HG03066 (cell line): ENCODE data around the gene SYT5.
"Not testable (repeated sequence)": the region's sequence is repeated elsewhere in the genome, so short reads cannot be mapped to it uniquely, and the experiment has no call there.

ENCODE experiments used
- ATAC-seq: cut with Tn5 transposase; IDR thresholded peaks from one replicate; pipeline ENCODE4 v1.9.1; 2021; ENCODE audit warnings: low read depth; ENCODE audit not compliant: unreplicated experiment

Gene SYT5

DNA sequence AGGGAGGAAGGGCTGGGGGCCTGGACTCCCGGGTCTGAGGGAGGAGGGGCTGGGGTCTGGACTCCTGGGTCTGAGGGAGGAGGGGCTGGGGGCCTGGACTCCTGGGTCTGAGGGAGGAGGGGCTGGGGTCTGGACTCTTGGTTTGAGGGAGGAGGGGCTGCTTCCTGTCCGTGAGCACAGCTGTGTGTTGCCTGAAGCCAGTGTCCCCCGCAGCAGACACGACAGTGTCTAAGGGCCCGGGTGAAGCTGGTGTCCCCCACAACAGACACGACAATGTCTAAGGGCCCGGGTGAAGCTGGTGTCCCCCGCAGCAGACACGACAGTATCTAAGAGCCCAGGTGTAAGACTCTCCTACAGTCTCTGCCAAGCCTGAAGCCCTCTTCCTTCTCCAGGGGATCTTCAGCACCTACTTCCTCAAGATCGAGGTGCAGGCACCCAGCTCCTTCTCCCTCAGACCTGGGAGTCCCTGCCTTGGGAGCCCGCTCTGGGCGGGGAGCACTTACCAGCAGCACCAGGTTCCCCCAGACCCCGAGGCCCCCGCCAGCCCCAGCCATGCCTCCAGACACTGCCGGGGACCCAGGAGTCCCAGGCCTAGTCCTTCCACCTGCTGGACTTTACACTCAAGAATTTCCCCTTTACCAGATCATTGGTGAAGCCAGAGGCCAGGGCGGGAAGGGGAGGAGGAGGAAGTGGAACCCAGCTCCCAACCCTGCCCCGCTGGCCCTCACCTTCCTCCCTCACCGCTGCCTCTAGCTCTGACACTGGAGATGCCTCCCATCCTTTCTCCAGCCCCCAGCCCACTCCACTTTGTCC is 29.0 kb upstream of the SYT5 start, which contains the start of gene PTPRH:
PTPRH (minus strand) TSS at position 622 of the 813 bp plus-strand sequence; CDS start at position 554, 68 bp downstream.
- no peak for ATAC-seq

DNA sequence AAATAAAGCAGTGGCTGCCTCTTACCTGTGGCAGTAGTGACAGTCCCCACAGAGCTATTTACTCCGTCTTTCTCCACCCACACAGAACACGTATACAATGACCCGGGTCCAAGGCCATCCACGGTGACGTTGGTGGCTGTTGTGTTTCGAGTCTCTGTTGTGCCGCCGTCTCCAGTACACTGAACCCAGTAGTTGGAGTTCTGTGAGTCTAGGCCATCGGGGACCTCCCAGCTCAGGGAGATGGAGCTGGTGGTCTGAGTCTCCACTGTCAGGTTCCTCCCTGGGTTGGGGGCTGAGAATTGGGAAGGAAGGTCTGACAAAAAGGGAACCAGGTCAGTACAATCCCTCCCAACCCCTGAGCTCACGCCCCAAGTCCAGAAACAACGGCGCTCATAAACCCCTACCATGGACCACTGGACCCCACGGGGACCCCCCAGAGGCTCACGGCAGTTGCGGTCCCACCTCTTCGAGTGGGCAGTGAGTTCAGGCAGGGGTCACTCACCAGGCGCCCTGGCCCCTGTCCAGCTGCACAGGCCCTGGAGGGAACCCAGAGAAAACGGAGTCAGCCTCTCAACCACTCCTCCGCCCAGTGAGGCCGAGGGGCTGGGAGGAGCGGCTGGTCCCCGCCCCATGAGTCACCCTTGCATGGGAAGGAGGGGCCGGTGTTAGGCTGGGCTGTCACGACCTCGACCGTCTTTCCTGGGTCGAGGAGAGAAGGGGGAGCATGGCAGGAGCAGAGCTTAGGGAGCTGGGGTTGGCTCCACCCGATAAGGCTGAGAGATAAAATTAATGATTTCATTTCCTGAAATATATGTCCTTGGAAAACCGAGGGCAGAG is 26.8 kb upstream of the SYT5 start:
- no peak for ATAC-seq

DNA sequence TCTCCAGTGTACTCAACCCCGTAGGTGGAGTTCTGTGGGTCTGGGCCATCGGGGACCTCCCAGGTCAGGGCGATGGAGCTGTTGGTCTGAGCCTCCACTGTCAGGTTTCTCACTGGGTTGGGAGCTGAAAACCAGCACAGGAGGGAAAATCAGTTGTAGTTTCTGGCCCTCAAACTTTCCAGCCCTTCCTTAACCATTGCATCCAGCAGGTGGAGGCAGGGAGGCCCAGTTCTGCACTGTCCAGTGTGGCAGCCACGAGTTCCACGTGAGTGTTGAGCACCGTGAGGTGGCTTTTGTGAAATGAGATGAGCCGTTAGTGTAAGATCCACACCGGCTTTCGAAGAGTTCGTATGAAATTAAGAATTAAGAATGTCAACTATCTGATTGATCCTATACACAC is 22.1 kb upstream of the SYT5 start:
- ATAC-seq, result not testable (repeated sequence)

DNA sequence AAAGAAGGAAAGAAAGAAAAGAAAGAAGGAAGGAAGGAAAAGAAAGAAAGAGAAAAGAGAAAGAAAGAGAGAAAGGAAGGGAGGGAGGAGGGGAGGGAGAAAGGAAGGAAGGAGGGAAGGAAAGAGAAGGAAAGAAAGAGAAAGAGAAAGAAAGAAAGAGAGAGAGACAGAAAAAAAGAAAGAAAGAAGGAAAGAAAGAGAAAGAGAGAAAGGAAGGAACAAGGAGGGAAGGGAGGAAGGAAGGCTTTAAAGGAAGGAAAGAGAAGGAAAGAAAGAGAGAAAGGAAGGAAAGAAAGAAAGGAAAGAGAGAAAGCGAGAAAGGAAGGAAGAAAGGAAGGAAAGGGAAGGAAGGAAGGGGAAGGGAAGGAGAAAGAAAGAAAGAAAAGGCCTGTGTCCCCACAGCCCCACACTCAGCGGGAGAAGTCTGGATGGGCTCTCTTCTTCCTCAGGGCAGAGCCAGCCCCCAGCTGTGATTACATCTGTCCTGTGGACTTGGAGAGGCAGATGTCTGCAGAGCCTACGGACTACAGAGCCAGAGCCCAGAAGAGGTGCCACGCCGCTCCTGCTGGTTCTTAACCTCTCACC is 19.6 kb upstream of the SYT5 start:
- no peak for ATAC-seq

DNA sequence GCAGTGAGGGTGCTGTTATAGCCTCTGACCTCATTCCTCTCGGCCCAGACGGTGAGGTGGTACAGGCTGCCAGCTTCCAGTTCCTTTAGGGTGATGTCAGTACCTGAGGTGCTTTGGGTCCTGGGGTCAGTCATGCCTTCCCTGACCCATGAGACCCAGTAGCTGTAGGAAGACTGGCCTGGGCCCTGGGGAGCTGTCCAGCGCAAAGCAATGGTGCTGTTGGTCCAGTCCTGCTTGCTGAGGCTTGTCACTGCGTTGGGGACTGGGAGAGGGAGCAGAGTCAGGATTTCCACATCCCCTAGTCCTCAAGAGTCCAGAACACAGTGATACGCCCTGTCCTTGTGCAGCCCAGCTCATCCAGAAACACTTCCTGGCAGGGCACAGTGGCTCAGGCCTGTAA is 18.6 kb upstream of the SYT5 start:
- no peak for ATAC-seq

DNA sequence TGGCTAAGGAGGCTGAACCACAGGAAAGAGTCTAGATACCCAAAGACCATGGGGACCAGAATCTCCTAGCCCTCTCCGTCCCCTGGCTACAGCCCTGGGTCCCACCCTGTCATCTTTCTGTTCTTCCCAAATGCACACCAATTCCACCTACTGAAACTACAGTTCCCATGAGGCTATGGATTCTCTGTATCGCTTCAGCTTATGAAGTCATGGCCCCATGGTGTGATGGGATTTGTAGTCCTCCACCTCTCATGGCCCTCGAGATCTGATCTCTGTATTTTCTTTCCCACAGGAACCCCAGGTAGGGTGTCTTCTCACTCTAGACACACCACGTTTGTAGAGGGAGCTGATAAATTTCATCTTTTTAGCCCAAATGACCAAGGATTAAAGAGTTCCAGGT is 17.4 kb upstream of the SYT5 start:
- no peak for ATAC-seq

DNA sequence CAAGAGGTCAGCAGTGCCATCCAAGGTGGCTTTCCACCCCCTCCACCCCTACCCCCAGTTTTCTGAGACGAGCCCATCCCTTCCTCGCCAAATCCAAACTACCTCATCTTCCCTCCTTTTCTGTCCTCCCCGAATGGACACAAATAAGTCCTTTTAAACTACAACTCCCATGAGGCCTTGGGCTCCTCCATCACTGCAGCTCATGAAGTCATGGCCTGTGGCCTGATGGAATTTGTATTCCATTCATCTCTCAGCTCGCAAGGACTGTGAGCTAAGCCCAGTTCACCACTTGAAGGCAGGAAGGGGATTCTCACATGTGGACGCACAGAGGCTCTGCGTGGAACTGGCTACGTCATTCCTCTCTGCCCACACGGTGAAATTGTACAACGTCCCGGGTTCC is 16.7 kb upstream of the SYT5 start:
- ATAC-seq, result no peak

DNA sequence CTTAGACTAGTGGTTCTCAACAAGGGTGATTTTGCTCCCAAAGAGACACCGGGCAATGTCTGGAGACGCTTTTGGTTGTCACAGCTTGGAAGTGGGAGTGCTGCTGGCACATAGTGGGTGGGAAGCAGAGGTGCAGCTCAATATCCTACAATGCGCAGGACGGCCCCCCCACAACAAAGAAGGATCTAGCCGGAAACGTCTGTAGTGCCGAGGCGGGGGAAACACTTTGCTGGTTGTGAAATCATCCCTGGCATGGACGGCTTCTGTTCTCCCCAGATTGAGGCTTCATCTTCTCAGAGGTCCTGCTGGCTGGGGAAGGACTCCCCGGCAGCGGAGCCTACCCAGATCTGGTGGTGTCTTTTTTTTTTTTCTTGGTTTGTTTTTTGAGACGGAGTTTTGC is 13.4 kb upstream of the SYT5 start:
- no peak for ATAC-seq

DNA sequence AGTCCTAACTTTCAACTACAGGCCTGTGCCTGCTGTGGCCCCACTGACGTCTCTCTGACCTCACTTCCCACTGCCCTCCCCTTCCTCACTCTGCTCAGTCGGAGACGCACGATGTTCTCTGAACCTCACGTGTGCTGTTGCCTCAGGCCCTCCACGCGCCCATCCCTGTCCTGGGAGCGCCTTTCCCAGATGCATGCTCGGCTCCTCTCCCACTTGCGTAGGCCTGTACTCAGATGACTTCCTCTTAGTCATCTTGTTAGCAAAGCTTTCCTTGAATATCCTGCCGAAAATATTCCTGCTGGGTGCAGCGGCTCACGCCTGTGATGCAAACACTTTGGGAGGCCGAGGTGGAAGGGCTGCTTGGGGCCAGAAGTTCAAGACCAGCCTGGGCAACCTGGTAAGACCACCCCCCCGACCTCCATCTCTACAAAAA is 9.3 kb upstream of the SYT5 start:
- ATAC-seq, result no peak

DNA sequence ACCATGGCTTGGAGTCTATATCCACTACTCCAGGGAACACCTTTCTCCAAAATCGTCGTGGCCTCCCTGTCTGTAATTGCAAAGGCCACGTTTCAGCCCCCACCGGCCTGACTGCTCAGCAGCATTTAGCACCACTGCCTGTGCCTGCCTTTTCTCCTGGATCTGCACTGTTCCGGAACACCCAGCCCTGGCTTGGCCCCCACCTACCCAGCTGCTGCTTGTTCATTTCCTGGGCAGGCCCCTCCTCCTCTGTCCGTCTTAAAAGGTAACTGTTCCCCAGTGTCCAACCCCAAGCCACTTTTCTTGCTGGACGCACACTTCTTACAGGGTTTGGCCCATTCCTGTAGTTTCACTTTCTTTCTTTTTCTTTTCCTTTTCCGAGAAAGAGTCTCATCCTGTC is 8.5 kb upstream of the SYT5 start:
- no peak for ATAC-seq

DNA sequence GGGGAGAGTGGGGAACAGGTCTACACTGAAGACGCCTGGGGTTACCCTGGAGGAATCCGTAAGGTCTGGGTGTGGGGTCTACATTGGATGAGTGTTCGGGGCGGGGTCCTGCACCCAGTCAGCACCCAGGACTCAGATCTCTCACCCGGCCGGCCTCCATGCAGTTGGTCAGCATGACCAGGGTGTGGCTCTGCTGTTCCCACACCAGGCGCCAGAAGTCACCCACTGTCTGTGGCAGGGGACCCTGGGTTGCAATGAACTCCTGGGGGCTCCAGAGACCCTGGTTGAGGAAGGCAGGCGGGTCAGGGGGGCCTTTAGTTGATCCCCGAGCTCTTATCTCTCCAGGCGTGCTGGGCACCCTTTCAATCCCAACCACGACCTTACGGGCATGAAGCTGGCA is 6.0 kb upstream of the SYT5 start:
- no peak for ATAC-seq

DNA sequence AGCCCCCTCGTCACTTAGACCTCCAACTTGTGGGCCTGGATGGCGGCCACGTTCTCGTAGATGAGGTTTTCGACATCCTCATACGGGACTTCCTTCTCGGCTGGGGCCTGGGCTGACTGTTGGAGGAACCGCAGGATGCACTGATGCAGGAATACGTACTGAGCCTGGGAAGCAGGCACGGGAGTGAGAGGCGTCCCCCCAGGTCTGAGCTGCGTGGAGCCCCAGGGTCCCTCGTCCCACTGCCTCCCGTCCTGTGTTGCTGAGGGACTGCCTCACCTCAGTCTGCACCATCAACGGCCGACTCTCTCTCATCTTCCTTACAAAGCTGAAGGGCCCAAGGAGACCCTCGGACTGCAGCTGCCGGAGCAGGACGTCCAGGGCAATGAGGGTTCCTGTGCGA is 1.7 kb upstream of the SYT5 start:
- no peak for ATAC-seq

DNA sequence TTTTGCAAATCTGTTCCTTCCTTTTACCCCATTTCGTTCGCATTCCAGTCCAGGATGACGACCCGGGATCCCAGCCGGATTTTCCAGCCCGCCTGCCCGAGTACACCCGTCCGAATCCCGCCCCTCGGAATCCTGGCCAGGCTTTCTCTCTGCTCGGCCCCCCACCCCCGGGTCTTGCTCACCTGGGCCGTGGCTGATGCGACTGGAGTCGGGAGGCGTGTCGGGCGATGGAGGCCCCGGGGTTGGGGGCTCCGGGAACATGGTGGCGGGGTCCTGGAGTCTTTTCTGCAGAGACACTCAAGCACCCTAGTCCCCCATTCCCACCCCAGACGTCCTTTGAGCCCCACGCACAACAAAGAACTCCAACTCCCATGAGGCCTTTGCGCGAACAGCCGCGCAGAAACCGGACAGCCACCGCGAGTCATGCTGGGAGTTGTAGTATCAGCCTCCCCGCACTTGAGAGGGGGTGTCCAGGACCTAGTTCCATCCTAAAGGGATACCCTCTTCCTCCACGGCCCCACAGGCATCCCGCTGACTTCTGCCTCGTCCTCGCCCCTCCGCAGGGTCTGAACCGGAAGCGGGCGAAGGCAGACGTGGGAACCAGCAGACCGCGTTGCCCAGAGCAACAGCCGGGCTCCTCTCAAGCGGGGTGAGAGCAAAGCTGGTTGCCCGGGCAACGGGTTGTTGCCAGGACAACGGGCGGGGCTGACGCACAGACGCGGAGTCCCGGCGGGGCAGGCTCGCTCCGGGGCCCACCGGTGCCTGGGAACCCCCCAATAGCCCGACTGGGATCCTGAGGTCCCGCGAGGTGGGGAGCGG is 1.1 kb downstream of the SYT5 start:
- ATAC-seq, result peak; percentile 78

DNA sequence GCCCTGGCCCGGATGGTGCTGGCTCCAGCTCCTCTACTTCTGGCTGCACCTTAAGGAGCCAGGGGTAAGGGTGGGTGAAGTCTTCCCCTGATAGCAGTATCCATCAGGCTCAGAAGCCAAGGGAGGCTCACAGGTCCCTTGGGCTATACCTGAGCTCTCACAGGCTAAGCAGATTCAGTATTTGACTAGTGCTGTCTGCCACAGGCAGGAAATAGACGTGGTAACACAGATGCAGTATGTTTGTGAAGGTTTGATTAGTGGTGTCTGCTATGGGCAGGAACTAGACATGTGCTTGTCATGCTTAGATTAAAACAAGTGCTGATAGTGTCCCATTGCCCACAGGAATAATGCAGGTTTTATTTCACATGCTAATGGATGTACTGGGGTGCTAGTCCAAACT is 4.0 kb downstream of the SYT5 start:
- no peak for ATAC-seq

DNA sequence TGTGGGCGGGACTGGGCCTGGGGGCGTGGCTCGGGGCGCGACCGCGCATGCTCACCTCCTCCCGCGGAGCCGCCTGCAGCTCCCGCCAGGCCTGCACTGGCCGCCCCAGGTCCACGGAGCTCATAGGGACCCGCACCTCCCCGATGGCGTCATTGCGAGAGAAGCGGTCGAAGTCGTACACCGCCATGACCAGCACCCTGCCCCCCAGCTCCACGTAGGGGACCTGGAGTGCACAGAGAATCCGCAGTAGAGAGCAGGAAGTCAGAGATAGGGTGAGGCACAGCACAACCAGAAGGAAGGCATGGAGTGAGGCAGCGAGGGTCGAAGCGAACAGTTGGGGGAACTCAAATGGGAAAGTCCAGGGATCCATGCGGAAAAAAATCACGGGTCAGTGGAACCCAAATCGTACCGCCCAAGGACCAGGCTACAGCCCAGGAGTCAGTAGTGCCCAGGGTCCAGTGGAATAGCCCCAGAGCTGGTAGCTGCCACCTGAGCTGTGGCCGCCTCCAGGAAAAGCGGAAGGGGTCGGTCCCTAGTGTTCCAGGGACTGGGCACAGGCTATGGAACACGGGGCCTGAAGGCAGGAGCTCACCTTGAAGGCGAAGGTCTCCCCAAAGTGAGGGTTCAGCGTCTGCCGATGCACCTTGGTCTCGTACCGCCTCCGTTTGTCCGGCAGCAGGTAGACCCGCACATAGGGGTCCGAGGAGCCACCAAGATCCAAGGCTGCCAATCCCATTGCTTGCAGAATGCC is 4.8 kb downstream of the SYT5 start:
- no peak for ATAC-seq

DNA sequence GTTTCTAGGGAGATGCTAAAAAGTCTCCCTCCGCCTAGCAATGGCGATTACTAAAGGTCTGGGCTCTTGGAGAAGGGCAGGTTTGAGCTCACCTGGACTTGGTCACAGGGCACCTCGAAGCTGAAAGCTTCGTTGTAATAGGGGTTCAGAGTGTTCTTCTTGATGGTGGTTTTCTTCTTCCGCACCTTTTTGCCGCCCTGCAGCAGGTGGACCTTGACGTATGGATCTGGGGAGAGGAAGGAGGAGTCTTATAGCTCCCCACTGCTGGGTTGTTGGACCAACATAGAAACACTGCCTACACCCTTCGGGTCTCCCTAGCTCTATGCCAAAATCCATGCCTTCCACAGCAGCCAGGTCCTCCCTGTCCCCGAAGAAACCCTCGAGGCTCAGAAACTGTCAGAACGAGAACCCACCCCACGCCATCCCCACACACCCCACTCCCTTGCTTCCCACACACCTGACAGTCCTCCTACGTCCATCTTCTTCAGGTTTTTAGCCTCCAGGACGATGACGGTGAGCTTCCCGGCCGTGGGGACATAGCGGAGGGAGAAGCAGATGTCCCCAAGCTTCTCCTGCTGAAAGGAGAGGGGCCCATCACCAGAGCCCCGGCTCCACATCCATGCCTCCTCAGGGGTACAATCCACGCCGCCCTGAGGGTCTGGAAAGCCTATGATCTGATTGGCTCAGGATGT is 5.5 kb downstream of the SYT5 start:
- no peak for ATAC-seq

DNA sequence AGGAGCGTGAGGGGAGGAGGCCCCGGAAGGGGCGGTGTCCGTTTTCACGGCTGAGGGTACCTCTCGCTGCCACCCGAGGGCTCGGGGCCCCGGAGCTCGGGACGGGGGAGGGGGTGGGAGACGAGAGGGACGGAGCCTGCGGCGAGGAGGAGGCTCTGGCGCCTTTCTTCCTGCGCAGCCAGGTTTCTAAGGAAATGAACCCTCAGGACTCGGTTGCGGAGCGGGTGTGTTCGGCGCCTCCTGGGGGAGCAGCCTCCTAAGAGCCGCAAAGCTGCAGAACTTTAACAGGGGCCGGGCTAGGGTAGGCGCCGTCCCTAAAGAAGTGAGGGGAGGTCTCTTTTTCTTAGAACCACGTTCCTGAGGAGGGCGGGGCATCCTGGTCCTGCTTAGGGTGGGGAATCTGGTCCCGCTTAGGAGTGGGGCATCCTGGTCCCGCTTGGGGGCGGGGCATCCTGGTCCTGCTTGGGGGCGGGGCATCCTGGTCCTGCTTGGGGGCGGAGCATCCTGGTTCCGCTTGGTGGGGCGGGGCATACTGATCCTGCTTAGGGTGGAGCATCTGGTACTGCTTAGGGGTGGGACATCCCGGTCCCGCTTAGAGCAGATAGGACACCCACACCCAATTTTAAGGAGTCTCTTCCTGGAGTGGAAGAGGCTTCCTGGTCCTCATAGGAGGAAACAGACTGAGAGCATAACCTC is 6.2 kb downstream of the SYT5 start:
- ATAC-seq, result no peak

DNA sequence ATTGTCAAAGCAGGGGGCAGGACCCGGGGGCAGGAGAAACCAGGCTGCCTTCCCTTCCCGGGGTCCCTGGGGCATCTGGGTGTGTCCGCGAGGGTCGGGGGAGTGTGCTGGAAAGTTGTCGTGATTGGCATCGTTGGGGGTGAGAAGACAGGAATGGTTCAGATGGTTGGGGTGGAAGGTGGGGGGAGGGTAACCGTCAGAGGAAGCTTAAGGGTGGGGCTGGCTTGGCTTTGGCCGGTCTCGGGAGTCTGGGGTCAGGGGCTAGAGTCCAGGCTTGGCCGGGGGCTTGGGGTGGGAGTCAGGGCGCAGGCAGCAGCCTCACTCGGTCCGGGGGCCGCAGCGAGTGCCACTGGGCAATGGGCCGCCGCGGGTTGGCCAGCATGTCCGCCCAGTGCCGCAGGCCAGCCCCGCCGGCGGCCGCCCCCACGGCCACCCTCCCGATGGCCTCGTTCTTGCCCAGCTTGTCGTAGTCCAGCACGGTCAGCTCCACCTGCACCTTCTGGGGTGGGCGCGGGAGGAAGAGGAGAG is 6.8 kb downstream of the SYT5 start:
- ATAC-seq, result no peak
